Stomach (tissue), 9 donors: ENCODE data around the gene PANX3. TPM values are rescaled to one million over a fixed set of nuclear protein-coding genes. Genes with fewer than 3 reads are reported as not detected.

Experiments
- DNase-seq, 2 donors: peaks; one replicate each; pipeline versions ENCODE4 v3.0.0 to v3.0.0-alpha.2; 2013 to 2019
- H3K27ac ChIP-seq, 5 donors: fragments of 200-600 bp in 4 of 5; sonication (generic) in 4 of 5; one replicate each; pipeline ENCODE4 v1.5.1; 2013 to 2019; ENCODE audit warnings: mild to moderate bottlenecking in 1 of 5, moderate library complexity in 1 of 5
- H3K27me3 ChIP-seq, 3 donors: fragments of 200-600 bp; sonication (generic); one replicate each; pipeline ENCODE4 v1.5.1; 2017 to 2019; ENCODE audit warnings: mixed run types in 1 of 3
- H3K36me3 ChIP-seq, 4 donors: fragments of 200-600 bp; sonication (generic); 1 replicate in 3 of 4; 2 replicates in 1 of 4; pipeline ENCODE4 v1.5.1; 2016 to 2019
- H3K4me1 ChIP-seq, 4 donors: fragments of 200-600 bp; sonication (generic); one replicate each; pipeline ENCODE4 v1.5.1; 2016 to 2019
- H3K4me3 ChIP-seq, 4 donors: fragments of 200-600 bp; sonication (generic) in 3 of 4; one replicate each; pipeline ENCODE4 v1.5.1; 2016 to 2019; ENCODE audit warnings: mild to moderate bottlenecking in 1 of 4
- H3K9me3 ChIP-seq, 4 donors: fragments of 200-600 bp; sonication (generic); one replicate each; pipeline ENCODE4 v1.5.1; 2016 to 2019
- CTCF ChIP-seq, 7 experiments: fragments of 450-650 bp in 4 of 7; fragments of 200-600 bp in 3 of 7; sonication (generic) in 3 of 7; IDR thresholded peaks; one replicate each; pipeline ENCODE4 v1.5.1; 2016 to 2019; ENCODE audit warnings: antibody characterized with exemption in 7 of 7, control low read depth in 2 of 7, mild to moderate bottlenecking in 1 of 7
- EP300 ChIP-seq: sonication (generic); formaldehyde crosslinking; IDR thresholded peaks from one replicate; pipeline ENCODE4 v1.6.1; 2017; ENCODE audit warnings: antibody characterized with exemption
- POLR2A ChIP-seq, 4 donors: fragments of 450-650 bp; IDR thresholded peaks; one replicate each; pipeline ENCODE4 v1.6.1; 2016; ENCODE audit warnings: antibody characterized with exemption in 4 of 4, control low read depth in 2 of 4, mild to moderate bottlenecking in 1 of 4, moderate library complexity in 1 of 4
- POLR2AphosphoS5 ChIP-seq, 3 donors: sonication (generic); formaldehyde crosslinking; IDR thresholded peaks; one replicate each; pipeline ENCODE4 v1.6.1; 2016; ENCODE audit warnings: antibody characterized with exemption in 3 of 3
- WGBS, 5 donors: extraction: QIAGEN DNeasy Blood & Tissue Kit in 3 of 5; methylation state at CpG; one replicate each; pipeline versions ENCODE4 v1.1.5 to v1.1.7; 2013 to 2018; 5-methylcytosine and 5-hydroxymethylcytosine counted together
- intact Hi-C: fragments of 100-400 bp; cut with DNase I; formaldehyde crosslinking; loops from one replicate; pipeline ENCODE4 v1.15.1; 2023; ENCODE audit warnings: low total_unique reads
- polyA plus RNA-seq, 3 donors: library from polyadenylated mRNA; stranded (reverse); fragments of 200-250 nt; gene quantifications; one replicate each; pipeline ENCODE4 v1.2.3, GENCODE V29; 2013
- total RNA-seq, 5 donors: library from RNA; depleted of rRNA; stranded (reverse); fragments of >200 nt; gene quantifications; one replicate each; pipeline versions ENCODE4 v1.1.0 to v1.2.3, GENCODE V29; 2014 to 2016
- donor health status: healthy with polysubstance abuse.
- donor health status: Bipolar disorder and iron deficiency.
- donor health status: healthy.

The PANX3 gene
- total and polyA plus RNA-seq, 8 donors: not detected

DNA sequence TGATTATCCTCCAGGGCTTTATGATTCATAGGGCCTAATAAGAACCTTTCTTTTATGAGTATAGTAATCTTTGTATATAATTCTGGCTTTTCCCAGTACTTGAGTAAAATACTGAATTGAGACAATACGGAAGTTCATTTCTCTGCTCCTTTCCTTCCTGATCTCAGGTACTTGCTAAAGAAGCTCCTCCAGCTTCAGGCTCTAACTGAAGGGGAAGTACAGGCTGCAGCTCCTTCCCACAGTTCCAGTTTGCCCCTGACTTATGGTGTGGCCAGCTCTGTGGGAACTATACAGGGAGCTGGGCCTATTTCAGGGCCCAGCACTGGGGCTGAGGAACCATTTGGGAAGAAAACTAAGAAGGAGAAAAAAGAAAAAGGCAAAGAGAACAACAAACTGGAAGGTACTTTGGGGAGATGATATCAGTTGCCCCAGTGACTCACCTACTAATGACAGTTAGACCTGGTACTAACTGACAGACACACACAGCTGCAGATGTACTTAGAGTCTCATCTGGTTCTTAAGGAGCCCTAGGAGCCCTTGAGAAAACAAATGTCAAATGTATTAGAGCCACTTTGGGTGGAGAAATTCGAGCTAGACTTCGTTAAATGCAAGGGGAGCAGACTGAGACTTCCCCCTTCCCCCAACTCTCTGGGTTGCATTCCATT is 14.4 kb downstream of the PANX3 start:
- Histone ChIP-seq H3K27me3 (no peaks in the 10 kb centered on the region), H3K4me1 (peaks cover 18 to 40% (median 31%) of the 10 kb centered on the region in 4 donors), H3K4me3 (no peak overlapping the region), H3K27ac (no peak overlapping the region), H3K9me3 (no peaks in the 10 kb centered on the region), H3K36me3 (peaks cover 34 to 55% (median 46%) of the 10 kb centered on the region in 4 donors)
- TF ChIP-seq POLR2A (IDR thresholded peaks at IDR 0.05): no peak
- no peak for TF ChIP-seq POLR2AphosphoS5 (IDR thresholded peaks at IDR 0.05)
- no peak for TF ChIP-seq CTCF (IDR thresholded peaks at IDR 0.05)
- WGBS, 5 donors: 88 to 98% (median 95%) methylated on average over 3 of the region's 3 CpGs
- intact Hi-C loops: no loop called here
- DNase-seq: no peak

DNA sequence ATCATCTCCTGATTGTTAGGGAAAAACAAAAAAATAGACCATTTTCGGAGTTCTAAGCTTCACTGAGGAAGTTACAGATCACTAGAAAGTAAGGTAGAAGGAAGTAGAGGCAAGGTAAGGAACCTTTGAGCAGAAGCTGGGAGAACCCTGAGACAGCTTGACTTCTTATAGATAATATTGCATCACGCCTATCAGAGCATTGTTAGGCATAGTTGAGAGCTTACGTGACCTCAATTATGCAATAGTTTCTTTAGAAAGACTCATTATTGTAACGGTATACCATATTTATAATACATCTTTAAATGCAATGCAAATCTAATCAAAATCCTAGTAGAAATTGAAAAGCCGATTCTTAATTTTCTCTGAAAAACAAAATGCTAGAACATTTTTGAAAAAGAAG is 16.3 kb downstream of the PANX3 start:
- H3K27ac ChIP-seq: no peak overlapping the region
- no peak overlapping the region for H3K4me3 ChIP-seq
- H3K9me3 ChIP-seq: no peaks in the 10 kb centered on the region
- WGBS, 5 donors: 88 to 95% (median 91%) methylated on average over 5 of the region's 5 CpGs
- peaks cover 18 to 33% (median 28%) of the 10 kb centered on the region in 4 donors for H3K4me1 ChIP-seq
- TF ChIP-seq EP300 (no peak), POLR2AphosphoS5 (IDR thresholded peaks at IDR 0.05) (no peak), POLR2A (IDR thresholded peaks at IDR 0.05) (no peak), CTCF (IDR thresholded peaks at IDR 0.05) (no peak)
- intact Hi-C loops: no loop called here
- peaks cover 53 to 75% (median 66%) of the 10 kb centered on the region in 4 donors for H3K36me3 ChIP-seq
- no peaks in the 10 kb centered on the region for H3K27me3 ChIP-seq
- no peak for DNase-seq

DNA sequence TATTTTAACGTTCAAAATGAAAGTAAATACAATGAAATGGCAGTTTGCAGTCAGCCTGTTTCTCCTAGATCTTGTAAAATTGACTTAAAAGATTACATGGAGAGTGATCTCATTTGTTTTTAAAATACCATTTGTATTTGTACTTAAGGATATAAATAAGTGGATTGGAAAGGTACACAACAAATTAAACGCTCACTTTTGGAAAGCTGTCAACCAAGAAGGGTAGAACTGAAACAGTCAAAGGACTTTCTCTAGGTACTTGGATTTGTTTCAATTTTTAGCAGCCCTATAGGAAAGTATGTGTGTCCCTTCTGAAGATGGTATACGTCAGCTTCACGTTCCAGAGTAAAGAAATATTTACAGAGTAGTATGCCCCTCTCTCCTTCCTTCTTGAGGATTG is 18.7 kb downstream of the PANX3 start:
- Histone ChIP-seq H3K27ac (no peak overlapping the region), H3K4me3 (no peak overlapping the region), H3K36me3 (peaks cover 71 to 95% (median 88%) of the 10 kb centered on the region in 4 donors), H3K9me3 (no peaks in the 10 kb centered on the region), H3K27me3 (no peaks in the 10 kb centered on the region), H3K4me1 (peaks cover 3 to 15% (median 9%) of the 10 kb centered on the region in 4 donors)
- DNase-seq: no peak
- 62 to 80% (median 74%) methylated on average over 4 of the region's 4 CpGs for WGBS, 5 donors
- intact Hi-C loops: no loop called here
- no peak for TF ChIP-seq POLR2A (IDR thresholded peaks at IDR 0.05)
- no peak for TF ChIP-seq CTCF (IDR thresholded peaks at IDR 0.05)
- TF ChIP-seq EP300: no peak
- TF ChIP-seq POLR2AphosphoS5 (IDR thresholded peaks at IDR 0.05): no peak

DNA sequence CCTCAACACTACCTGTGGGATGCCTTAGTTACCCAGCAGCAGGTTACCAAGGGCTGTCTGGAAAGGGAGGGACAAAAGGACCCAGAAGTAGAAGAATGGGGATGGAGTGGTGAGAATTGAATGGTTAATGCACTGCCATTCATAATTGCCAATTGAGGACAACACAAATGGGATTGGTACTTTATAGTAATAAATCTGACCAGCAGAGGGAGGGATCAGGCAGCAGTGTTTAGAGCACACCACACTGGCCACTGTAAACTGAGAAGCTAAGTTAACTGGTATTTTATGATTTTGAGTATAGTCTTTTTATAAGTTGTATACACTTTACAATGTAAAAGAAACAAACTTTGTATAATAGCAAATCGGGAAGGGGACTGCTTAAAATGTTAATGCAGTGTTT is 22.1 kb downstream of the PANX3 start:
- intact Hi-C loops: no loop called here
- Histone ChIP-seq H3K27ac (no peak overlapping the region), H3K4me1 (peaks cover 0 to 4% (median 0%) of the 10 kb centered on the region in 4 donors), H3K27me3 (no peaks in the 10 kb centered on the region), H3K36me3 (peaks cover 69 to 98% (median 93%) of the 10 kb centered on the region in 4 donors), H3K9me3 (no peaks in the 10 kb centered on the region), H3K4me3 (no peak overlapping the region)
- 60 to 91% (median 64%) methylated on average over 1 of the region's 1 CpG for WGBS, 5 donors
- TF ChIP-seq POLR2A (IDR thresholded peaks at IDR 0.05) (no peak), EP300 (no peak), CTCF (IDR thresholded peaks at IDR 0.05) (peak in 1 of 7 experiments; percentile 13)
- DNase-seq: no peak
